Aorta (tissue), 5 donors: Measurements from ENCODE around the gene RAB3C. TPM values are rescaled to one million over a fixed set of nuclear protein-coding genes. Genes with fewer than 3 reads are reported as not detected.

ENCODE experiments used
- ATAC-seq: fragments of 200-7000 bp; cut with Tn5 transposase; one replicate; pipeline ENCODE4 v1.9.1; 2022; ENCODE audit warnings: moderate library complexity; ENCODE audit not compliant: low FRiP score
- DNase-seq, 2 donors: peaks; one replicate each; pipeline ENCODE4 v3.0.0-alpha.2; 2020
- H3K27ac ChIP-seq, 2 donors: one replicate each; pipeline ENCODE4 v1.5.1; 2013; ENCODE audit warnings: low read length in 2 of 2, mild to moderate bottlenecking in 2 of 2, moderate library complexity in 2 of 2, control low read depth in 1 of 2, inconsistent platforms in 1 of 2, low read depth in 1 of 2
- H3K27me3 ChIP-seq, 2 donors: one replicate each; pipeline ENCODE4 v1.6.1; 2013; ENCODE audit warnings: control low read depth in 1 of 2, low read length in 1 of 2, mild to moderate bottlenecking in 1 of 2, moderate library complexity in 1 of 2; ENCODE audit not compliant: insufficient read depth in 2 of 2, control insufficient read depth in 1 of 2
- H3K36me3 ChIP-seq, 2 donors: one replicate each; pipeline ENCODE4 v1.6.1; 2013; ENCODE audit warnings: control low read depth in 1 of 2, low read length in 1 of 2, mild to moderate bottlenecking in 1 of 2; ENCODE audit not compliant: insufficient read depth in 2 of 2, control insufficient read depth in 1 of 2
- H3K4me1 ChIP-seq, 2 donors: one replicate each; pipeline ENCODE4 v1.6.1; 2013; ENCODE audit warnings: low read length in 2 of 2, control low read depth in 1 of 2, mild to moderate bottlenecking in 1 of 2, moderate library complexity in 1 of 2; ENCODE audit not compliant: insufficient read depth in 2 of 2, control insufficient read depth in 1 of 2
- H3K4me3 ChIP-seq, 2 donors: one replicate each; pipeline ENCODE4 v1.5.1; 2013; ENCODE audit warnings: low read length in 2 of 2, control low read depth in 1 of 2, mild to moderate bottlenecking in 1 of 2
- H3K9me3 ChIP-seq: one replicate; pipeline ENCODE4 v1.6.1; 2013; ENCODE audit warnings: mild to moderate bottlenecking, low read length; ENCODE audit not compliant: control insufficient read depth
- WGBS, 2 donors: extraction: QIAGEN DNeasy Blood & Tissue Kit; methylation state at CpG; one replicate each; pipeline ENCODE4 v1.1.7; 2013; 5-methylcytosine and 5-hydroxymethylcytosine counted together
- intact Hi-C, 2 donors: fragments of 100-400 bp; cut with DNase I; formaldehyde crosslinking; loops; one replicate each; pipeline versions ENCODE4 v1.14.2 to v1.15.0; 2022
- polyA plus RNA-seq, 2 donors: library from polyadenylated mRNA; stranded (reverse); fragments of 200-250 nt; gene quantifications; one replicate each; pipeline ENCODE4 v1.2.3, GENCODE V29; 2013
- total RNA-seq, 2 donors: library from RNA; stranded (reverse); fragmentation: NEBNext Ultra II Directional; extraction: Animal tissue kit (Norgen Biotek cat#: 25700); gene quantifications; one replicate each; pipeline ENCODE4 v1.2.1, GENCODE V29; 2021
- donor health status: healthy with polysubstance abuse.
- donor health status: Bipolar disorder and iron deficiency.
- donor health status: DM: no; HTN: no; CAD: no.
- donor health status: DM: no; HTN: no; CAD: no.
- donor health status: DM: yes; HTN: yes; CAD: no.

Gene RAB3C
- total and polyA plus RNA-seq, 4 donors = 8.9 to 21.7 TPM; not detected in 2

DNA sequence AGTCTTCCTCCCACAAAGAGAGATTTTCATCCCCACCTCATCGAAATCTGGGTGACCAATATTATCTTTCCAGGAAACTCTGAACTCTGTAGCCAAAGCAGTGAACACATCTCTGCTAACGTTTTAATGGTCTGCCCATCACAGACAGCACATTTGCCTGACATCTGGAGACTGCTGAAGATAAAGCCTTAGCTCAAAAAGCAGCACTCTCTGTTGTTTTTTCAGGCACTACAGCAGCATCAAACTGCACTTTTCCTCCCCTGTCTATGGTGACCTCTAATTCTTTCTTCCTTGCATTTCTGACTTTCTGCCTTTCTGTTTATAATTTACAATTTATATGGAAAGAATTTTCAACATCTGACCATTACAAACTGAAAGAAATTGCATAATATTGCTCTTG lies 66.8 kb downstream of the RAB3C start:
- Histone ChIP-seq H3K27me3 (no peaks in the 10 kb centered on the region), H3K36me3 (no peaks in the 10 kb centered on the region), H3K4me1 (peaks cover 2% of the 10 kb centered on the region in 2 donors), H3K4me3 (no peak overlapping the region), H3K27ac (no peak overlapping the region), H3K9me3 (no peaks in the 10 kb centered on the region)
- 0 to 5% methylated on average over 2 of the region's 2 CpGs for WGBS, 2 donors
- intact Hi-C loops = no loop called here
- ATAC-seq = peak; percentile 33
- no peak for DNase-seq

- H3K27ac ChIP-seq = no peak overlapping the region
- peaks cover 2% of the 10 kb centered on the region in 2 donors for H3K4me1 ChIP-seq
- intact Hi-C loops = no loop called here
- H3K9me3 ChIP-seq = peaks cover under 1% of the 10 kb centered on the region
- H3K27me3 ChIP-seq = no peaks in the 10 kb centered on the region
- ATAC-seq (no peak), DNase-seq (no peak)
- H3K36me3 ChIP-seq = no peaks in the 10 kb centered on the region
- WGBS, 2 donors = 91 to 93% methylated on average over 1 of the region's 1 CpG
- H3K4me3 ChIP-seq = no peak overlapping the region
These were observed 70.6 kb downstream of the RAB3C start for GRCh38 chr5:58653521-58653920.

DNA sequence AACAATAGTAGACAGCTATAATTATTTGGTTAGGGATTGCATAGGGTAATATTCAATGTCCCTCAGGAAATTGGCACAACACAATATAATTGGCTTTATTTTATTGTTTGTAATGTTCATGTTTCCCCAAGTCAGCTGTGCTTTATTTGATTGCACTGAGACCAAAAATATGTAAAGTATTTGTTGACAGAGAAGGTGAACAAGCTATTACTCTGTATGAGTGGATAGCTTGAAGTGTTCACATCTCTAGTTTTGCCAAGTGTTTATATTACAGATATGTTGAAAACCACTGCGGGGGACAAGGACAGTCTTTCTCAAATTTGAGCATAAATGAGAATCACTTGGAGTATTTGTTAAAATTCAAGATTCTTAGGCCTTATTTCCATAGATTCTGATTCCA lies 83.3 kb downstream of the RAB3C start:
- Histone ChIP-seq H3K27me3 (no peaks in the 10 kb centered on the region), H3K4me3 (no peak overlapping the region), H3K27ac (no peak overlapping the region), H3K36me3 (no peaks in the 10 kb centered on the region), H3K4me1 (peaks cover 2 to 4% of the 10 kb centered on the region in 2 donors), H3K9me3 (peaks cover 2% of the 10 kb centered on the region)
- WGBS, 2 donors = 0 to 63% methylated on average over 1 of the region's 1 CpG
- intact Hi-C loops = no loop called here
- ATAC-seq = no peak
- no peak for DNase-seq

DNA sequence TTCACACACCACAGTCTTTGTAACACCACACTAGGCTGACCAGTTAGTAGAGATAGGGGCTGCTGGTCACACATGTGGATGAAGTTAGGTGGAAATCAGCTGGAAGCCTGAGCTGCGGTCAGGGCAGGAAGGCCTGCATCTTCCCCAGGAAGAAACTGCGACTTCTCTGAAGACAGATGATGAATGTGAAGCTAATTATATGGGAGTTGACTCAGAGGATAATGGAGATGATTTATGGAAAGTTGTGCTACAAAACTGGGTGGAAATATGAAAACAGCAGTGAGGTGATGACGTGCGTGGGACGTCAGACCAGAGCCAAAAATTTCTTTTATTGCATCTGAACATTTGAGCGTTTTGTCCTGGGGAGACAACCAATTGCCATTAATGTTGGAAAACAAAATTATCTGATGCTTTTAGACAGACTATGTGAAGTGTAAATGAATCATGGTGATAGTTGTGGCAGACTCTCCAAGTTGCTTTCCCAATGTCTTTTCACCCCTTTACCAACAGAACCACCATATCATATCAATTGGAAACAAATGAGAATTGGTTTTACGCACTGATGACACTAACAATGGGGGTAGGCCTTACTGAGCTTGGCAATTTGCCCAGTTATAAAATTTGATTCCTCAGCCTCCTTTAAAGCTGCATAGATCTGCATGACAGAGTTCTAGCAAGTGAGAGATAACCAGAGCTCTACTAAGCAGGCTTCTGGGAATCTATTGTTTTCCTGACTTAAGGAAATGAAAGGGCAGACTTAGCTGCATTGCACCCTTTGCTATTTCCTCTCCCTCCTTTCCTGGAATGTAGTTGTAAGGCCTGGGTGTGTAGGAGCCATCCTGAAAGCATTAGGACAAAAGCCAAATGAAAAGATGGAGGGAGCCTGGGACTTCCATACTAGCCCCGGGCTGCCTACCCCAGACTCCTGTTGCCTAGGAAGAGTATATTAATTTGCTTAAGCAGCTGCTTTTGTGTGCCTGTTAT lies 84.0 kb downstream of the RAB3C start:
- intact Hi-C loops = no loop called here
- Histone ChIP-seq H3K4me3 (no peak overlapping the region), H3K4me1 (peaks cover 2 to 7% of the 10 kb centered on the region in 2 donors), H3K36me3 (no peaks in the 10 kb centered on the region), H3K27me3 (no peaks in the 10 kb centered on the region), H3K27ac (no peak overlapping the region), H3K9me3 (peaks cover 2% of the 10 kb centered on the region)
- WGBS, 2 donors = 85% methylated on average over 8 of the region's 8 CpGs
- DNase-seq (no peak), ATAC-seq (peak; percentile 24)

GRCh38 chr5:58670582-58670981 lies 87.7 kb downstream of the RAB3C start:
- ATAC-seq (no peak), DNase-seq (no peak)
- Histone ChIP-seq H3K27ac (no peak overlapping the region), H3K4me1 (peaks cover 2 to 7% of the 10 kb centered on the region in 2 donors), H3K27me3 (no peaks in the 10 kb centered on the region), H3K36me3 (no peaks in the 10 kb centered on the region), H3K4me3 (no peak overlapping the region), H3K9me3 (no peaks in the 10 kb centered on the region)
- intact Hi-C loops = no loop called here
- 8 to 11% methylated on average over 2 of the region's 2 CpGs for WGBS, 2 donors

- H3K27me3 ChIP-seq = no peaks in the 10 kb centered on the region
- 14 to 16% methylated on average over 4 of the region's 4 CpGs for WGBS, 2 donors
- peaks cover 2 to 7% of the 10 kb centered on the region in 2 donors for H3K4me1 ChIP-seq
- DNase-seq = no peak
- H3K9me3 ChIP-seq = no peaks in the 10 kb centered on the region
- intact Hi-C loops = no loop called here
- H3K4me3 ChIP-seq = no peak overlapping the region
- H3K36me3 ChIP-seq = no peaks in the 10 kb centered on the region
- no peak overlapping the region for H3K27ac ChIP-seq
- ATAC-seq = no peak
These were observed 88.3 kb downstream of the RAB3C start for GRCh38 chr5:58671155-58671554.

GRCh38 chr5:58672521-58672920 lies 89.6 kb downstream of the RAB3C start:
- ATAC-seq = no peak
- 91 to 97% methylated on average over 2 of the region's 2 CpGs for WGBS, 2 donors
- Histone ChIP-seq H3K27ac (no peak overlapping the region), H3K4me3 (no peak overlapping the region), H3K4me1 (peaks cover 2 to 7% of the 10 kb centered on the region in 2 donors), H3K9me3 (no peaks in the 10 kb centered on the region), H3K36me3 (no peaks in the 10 kb centered on the region), H3K27me3 (no peaks in the 10 kb centered on the region)
- DNase-seq = no peak
- intact Hi-C loops = no loop called here

DNA sequence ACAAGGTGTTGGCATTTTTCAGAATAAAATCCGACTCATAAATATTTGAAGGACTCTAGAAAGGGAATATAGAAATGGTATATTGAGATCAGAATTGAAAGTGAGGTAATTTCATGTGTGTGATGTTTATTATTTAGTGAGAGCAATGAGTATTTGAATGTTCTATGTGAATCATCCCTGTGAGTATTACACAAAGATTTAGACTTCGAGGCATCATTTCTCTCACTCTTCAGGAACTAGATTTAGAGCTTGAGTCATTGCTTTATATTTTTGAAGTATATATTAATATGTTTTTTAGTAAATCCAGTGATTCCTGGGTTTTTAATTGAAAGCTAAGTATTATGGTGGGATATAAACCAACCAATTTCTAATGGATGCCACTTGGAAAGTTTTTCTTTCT lies 91.2 kb downstream of the RAB3C start:
- 92 to 98% methylated on average over 2 of the region's 2 CpGs for WGBS, 2 donors
- DNase-seq (no peak), ATAC-seq (no peak)
- no peak overlapping the region for H3K27ac ChIP-seq
- intact Hi-C loops = no loop called here
- no peaks in the 10 kb centered on the region for H3K9me3 ChIP-seq
- no peaks in the 10 kb centered on the region for H3K36me3 ChIP-seq
- no peaks in the 10 kb centered on the region for H3K27me3 ChIP-seq
- H3K4me1 ChIP-seq = peaks cover 2 to 7% of the 10 kb centered on the region in 2 donors
- no peak overlapping the region for H3K4me3 ChIP-seq

GRCh38 chr5:58674711-58675110 lies 91.8 kb downstream of the RAB3C start:
- H3K27ac ChIP-seq = no peak overlapping the region
- no peak overlapping the region for H3K4me3 ChIP-seq
- ATAC-seq (no peak), DNase-seq (no peak)
- H3K4me1 ChIP-seq = peaks cover 2 to 7% of the 10 kb centered on the region in 2 donors
- H3K36me3 ChIP-seq = no peaks in the 10 kb centered on the region
- H3K9me3 ChIP-seq = no peaks in the 10 kb centered on the region
- intact Hi-C loops = no loop called here
- H3K27me3 ChIP-seq = no peaks in the 10 kb centered on the region
- WGBS, 2 donors = 83 to 87% methylated on average over 2 of the region's 2 CpGs
